RKO (cell line): ENCODE measurements around the gene KIRREL3.

Experiments
- DNase-seq: peaks from one replicate; pipeline ENCODE4 v3.0.0-alpha.2; 2016; ENCODE audit warnings: low spot score

Gene KIRREL3

DNA sequence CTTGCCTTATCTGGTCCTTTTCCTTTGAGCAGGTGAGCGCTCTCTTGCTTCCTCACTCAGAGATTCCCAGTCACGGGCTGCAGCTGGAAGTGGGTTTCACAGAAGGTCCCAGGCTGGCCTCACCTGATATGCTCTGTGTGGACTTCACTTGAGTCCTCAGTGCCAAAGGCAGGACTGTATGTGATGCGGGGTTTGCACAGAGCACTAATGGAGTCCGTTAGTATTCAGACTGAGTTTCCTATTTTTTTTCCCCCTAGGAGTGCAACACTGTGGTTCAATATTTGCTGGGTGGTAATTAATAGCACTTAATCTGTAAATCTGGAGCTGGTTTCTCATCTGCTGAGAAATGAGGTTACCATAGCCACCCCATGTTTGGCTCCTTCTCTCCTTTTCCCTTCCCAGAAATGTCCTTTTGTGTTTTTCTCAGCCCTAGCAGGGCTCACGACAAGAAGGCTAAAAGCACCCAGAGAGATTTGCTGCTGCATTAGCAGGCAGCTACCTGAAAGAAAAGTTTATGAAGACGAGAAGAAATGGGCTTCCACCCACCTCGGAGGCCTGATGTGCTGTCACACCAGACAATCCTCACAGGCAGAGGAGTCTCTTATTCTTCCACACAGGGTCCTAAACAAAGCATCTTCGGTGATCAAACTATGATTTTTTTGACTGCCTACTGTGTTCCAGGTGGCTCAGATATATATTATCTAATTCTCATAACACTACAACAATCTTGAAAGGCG, 262.1 kb downstream of the KIRREL3 start:
- no peak for DNase-seq

DNA sequence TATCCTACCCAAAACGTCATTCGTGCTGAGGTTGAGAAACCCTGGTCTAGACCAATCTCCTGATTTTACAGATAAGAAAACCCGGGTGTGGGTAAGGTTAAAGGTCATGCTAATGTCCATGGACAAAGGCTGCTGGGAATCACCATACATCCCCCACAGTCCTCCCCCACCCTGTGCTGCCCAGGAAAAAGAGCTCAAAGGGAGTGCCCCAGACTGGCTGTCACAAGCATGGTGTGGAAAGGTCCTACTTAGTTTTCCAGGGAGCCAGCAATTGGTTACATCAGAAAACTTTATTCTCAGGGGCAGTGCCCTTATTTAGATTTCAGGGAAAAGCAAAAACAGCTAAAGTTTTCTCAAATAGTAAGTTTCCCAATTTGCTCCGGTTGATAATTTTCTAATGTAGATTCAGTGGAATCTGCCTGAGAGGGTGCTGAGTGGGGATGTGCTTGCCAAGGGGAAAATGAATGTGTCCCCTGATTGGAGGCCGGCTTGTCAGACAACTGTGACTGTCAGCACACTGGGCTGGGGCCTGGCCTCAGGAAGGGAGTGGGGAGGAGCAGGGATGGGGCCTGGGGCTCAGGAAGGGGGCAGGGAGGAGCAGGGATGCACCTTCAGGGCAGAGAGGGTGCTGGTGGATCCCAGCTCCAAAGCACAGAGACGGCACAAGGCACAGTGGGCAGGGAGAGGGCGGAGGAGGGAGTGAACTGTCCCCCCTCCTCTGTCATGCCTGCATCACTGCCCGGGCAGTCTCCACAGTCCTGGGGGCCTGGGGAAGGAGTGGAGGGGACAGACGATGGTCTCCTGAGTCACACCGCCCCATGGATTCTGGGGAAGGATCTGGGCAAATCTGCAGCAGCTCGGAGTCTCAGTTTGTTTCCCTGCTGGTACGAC, 263.6 kb downstream of the KIRREL3 start:
- no peak for DNase-seq

- no peak for DNase-seq
Measured at GRCh38 chr11:126734752-126735151, 265.8 kb downstream of the KIRREL3 start.

- DNase-seq, result no peak
Measured at GRCh38 chr11:126733685-126734084, 266.9 kb downstream of the KIRREL3 start.

DNA sequence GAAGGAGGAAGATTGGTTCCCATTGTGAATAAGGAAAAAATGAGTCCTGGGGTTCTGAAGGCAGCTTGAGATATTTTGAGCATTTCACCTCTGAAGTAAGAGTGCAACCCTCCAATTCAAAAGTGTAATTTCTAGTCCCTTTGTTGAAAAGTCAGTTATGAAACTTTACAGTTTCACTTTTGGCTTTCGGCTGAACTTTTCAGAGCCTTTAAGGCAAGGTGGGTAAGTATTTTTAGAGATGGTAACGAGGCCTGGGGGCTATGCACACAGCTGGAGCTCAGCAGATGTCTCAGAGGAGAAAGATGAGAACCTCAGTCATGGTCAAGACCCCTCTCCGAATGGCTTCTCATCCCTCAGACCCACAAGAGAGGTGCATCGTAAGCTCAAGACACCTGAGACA, 267.6 kb downstream of the KIRREL3 start:
- no peak for DNase-seq

DNA sequence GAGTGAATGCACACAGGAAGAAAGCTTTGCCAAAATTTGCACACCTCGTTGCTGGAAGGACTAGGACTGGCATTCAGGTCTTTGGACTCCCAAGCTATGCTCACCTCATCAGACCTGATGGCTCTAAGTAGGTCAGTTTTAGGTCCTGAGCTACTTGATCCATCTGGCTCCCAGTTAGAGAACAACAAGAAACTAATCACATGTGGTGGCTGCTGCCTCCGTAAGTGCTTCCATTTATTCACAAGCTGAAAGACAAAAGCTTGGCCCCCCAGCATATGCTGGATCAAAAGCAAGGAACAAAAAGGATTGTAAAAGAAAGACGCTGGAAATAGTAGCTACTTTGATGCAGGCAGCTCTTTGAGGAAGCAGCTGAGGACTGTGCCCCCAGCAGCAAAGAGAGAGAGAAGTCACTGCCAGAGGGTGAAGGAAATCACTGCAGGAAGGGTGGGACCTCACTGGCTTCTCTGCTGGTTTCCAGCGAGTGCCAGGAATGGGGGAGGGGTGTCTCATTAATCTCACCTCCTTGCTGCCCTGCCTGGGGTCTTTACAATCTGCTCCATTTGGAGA, 268.9 kb downstream of the KIRREL3 start:
- DNase-seq, result no peak

- no peak for DNase-seq
Measured at GRCh38 chr11:126727381-126727780, 273.2 kb downstream of the KIRREL3 start.

DNA sequence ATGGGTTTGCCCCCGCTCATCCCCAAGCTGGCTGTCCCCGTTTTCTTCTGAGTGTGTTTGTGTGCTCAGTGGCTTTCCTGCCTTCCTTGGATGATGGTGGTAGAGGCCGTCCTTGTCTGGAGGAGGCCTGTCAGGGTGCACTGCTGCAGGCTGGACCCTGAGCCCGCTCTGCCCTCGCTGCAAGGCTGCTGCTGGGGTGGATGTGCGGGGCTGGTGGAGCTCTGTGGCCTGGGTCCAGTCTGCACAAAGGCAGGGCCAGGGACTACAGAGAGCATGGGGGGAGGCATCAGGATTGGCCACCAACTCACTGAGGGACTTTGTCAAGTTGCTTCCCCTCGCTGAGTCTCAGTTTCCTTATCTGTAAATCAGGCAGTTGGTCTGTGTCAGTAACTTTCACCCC, 275.0 kb downstream of the KIRREL3 start:
- no peak for DNase-seq

GRCh38 chr11:126725043-126725442, 275.5 kb downstream of the KIRREL3 start:
- no peak for DNase-seq

DNA sequence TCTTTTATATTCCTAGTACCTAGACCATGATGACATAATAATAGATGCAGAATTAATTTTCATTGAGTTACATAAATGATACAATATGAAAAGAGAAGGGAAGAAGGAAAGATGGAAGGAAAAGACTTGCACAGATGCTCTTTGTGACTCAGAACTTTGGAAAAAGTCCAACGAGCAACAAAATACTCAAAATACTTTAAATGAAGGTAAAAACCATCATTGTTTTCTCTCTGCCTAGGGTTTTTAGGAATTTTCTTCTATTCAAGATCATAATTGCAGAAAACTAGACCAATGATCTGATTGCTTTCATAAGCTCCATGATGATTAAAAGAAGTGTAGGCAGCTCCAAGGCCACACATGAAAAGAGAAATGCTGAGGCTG, 276.9 kb downstream of the KIRREL3 start:
- DNase-seq, result no peak

GRCh38 chr11:126722956-126723664, 277.5 kb downstream of the KIRREL3 start:
- DNase-seq, result no peak

- no peak for DNase-seq
Measured at GRCh38 chr11:126722006-126722736, 278.4 kb downstream of the KIRREL3 start.

GRCh38 chr11:126720539-126721235, 279.9 kb downstream of the KIRREL3 start:
- DNase-seq, result no peak

DNA sequence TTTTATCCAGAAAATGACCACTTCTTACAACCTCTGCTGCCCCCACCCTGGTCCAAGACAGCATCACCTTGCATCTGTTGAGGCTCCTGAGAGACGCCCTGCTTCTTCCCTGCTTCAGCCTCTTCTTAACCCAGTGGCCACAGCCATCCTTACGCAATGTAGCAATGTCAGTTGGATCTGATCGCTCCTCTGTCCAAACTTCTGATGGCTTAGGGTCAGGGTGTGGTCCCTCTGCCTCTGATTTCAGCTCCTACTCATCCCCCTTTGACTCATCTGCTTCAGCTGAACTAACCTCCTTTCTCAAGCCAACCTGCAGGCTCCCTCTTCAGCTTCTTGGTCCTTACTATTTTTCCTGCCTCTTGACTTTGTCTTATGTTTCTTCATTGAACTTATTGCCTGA, 280.8 kb downstream of the KIRREL3 start:
- no peak for DNase-seq

DNA sequence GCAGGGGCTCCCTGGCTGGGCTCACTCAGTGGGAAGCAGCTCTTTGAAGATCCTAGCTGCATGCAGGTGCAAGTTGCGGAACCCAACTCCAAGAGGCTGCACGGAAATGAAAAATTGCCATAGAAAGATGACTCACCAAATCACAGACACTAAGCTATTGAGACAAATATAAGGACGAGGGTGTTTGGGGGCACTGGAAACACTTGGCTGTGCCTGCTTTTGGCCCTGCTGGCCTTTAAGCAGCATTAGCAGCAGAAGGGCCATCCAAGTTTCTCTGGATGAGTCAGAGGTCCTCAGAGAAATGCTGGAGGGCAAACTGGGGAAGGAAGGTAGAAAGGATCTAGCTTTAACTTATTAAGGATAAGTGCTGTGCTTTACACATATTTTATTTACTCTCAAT, 282.3 kb downstream of the KIRREL3 start:
- DNase-seq, result no peak

GRCh38 chr11:126716456-126717083, 284.0 kb downstream of the KIRREL3 start:
- peak; percentile 35 for DNase-seq

- no peak for DNase-seq
Measured at GRCh38 chr11:126713806-126714205, 286.8 kb downstream of the KIRREL3 start.

DNA sequence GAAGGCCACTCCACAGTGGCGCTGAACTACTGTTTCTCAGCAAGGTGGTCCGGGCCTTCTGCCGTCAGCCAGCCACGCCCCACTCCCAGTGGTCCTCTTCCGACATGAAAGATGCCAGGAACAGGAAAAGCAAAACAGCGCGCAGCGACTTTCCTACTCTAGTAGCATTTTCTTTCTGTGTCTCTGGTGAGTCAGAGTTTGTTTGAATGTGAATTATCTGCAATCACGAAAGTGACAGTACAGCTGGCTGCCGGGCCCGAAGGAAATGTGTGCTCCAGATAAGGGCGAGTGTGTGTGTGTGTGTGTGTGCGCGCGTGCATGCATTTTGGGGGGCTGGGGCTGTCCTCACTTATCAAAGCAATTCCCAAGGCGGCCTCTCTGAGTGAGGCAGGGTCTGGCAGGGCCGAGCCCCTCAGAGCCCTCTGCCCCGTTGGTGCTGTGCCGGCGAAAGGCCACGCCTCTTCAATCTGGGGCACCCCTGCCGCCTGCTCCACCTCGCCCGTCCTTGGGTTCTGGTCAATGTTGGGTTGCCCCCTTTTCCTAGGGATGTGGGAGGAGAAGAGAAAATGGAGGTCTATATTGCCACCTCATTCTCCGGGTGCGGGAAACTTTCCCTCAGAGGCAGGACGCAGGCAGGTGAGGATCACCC, 288.5 kb downstream of the KIRREL3 start:
- DNase-seq, result no peak

DNA sequence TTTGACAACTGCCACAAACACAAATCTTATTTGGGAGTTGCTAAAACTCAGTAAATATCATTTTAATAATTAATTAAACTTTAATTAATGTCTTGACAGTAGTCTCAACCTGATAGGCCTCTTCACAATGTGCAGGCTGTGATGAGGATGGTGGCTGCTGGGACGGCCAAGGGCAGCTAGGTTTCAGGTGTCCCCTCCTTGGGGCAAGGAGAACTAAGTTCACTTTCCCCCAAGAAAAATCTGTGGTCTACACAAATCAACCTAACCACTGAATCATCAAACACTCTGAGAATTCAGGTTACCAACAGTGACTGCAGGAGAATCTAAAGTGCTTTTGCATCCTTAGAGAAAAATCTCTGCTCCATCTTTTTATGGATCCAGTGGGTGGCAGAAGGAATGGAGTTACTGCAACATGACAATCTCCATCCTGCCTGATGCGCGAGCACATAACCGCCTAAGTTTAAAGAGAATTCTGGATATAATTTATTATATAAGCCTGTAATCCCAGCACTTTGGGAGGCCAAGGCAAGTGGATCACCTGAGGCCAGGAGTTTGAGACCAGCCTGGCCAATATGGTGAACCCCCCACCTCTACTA, 289.7 kb downstream of the KIRREL3 start:
- DNase-seq, result no peak

DNA sequence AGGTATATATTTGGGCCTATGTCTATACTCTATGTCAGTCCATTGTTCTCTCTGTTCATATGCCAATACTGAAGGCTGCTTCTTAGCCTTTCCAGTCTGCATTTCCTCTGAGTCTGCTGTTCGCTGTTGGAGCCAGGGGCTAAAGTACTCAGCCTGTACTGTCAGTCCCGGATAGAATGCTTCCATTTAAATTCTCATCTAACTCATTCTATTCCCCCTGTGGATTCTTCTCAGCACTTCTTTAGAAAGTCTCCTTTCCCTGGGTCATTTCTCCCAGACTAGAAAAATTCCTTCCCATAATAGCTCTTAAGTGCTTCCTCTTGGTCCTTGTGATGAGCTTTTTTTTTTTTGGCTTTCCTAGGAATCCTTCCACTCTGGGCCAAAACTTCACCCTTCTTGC, 293.1 kb downstream of the KIRREL3 start:
- no peak for DNase-seq
